ENCODE results near the gene NINJ2.

Gene NINJ2

GRCh38 chr12:563787-564298, 99.4 kb downstream of the NINJ2 start:
- no peak for DNase-seq

- DNase-seq, result no peak
Observed at GRCh38 chr12:563250-563781, 99.9 kb downstream of the NINJ2 start.

- DNase-seq, result no peak
Observed at GRCh38 chr12:562634-563033, 100.6 kb downstream of the NINJ2 start.

GRCh38 chr12:561908-562593, 101.2 kb downstream of the NINJ2 start:
- DNase-seq, result no peak

- DNase-seq, result no peak
Observed at GRCh38 chr12:561391-561705, 101.9 kb downstream of the NINJ2 start.

- no peak for DNase-seq
Observed at GRCh38 chr12:560691-561390, 102.4 kb downstream of the NINJ2 start.

GRCh38 chr12:559906-560455, 103.3 kb downstream of the NINJ2 start:
- DNase-seq, result no peak

GRCh38 chr12:559208-559905, 103.9 kb downstream of the NINJ2 start:
- no peak for DNase-seq

- no peak for DNase-seq
Observed at GRCh38 chr12:558580-558979, 104.7 kb downstream of the NINJ2 start.

- DNase-seq, result no peak
Observed at GRCh38 chr12:556498-556897, 106.7 kb downstream of the NINJ2 start.

- DNase-seq, result no peak
Observed at GRCh38 chr12:554001-554285, 109.3 kb downstream of the NINJ2 start.

- DNase-seq, result no peak
Observed at GRCh38 chr12:553216-554000, 109.8 kb downstream of the NINJ2 start.

GRCh38 chr12:552466-552865, 110.8 kb downstream of the NINJ2 start:
- no peak for DNase-seq

- DNase-seq, result no peak
Observed at GRCh38 chr12:550473-551260, 112.6 kb downstream of the NINJ2 start.

GRCh38 chr12:549476-550082, 113.7 kb downstream of the NINJ2 start:
- no peak for DNase-seq

GRCh38 chr12:547883-548470, 115.3 kb downstream of the NINJ2 start:
- no peak for DNase-seq

- peak; percentile 77 to 85 for DNase-seq
Observed at GRCh38 chr12:546920-547845, 116.1 kb downstream of the NINJ2 start.

- DNase-seq, result no peak
Observed at GRCh38 chr12:546265-546919, 116.9 kb downstream of the NINJ2 start.

GRCh38 chr12:545835-546234, 117.4 kb downstream of the NINJ2 start:
- no peak for DNase-seq
